H1 (cell line): ENCODE data around the gene SEC24A. TPM values are rescaled to one million over a fixed set of nuclear protein-coding genes. Genes with fewer than 3 reads are reported as not detected.

Experiments
- GABPA ChIP-seq: IDR thresholded peaks from 2 replicates; pipeline ENCODE4 v1.6.1; 2011; ENCODE audit warnings: mild to moderate bottlenecking, low read length, moderate library complexity, borderline replicate concordance; ENCODE audit not compliant: insufficient read depth
- polyA plus RNA-seq, 7 experiments: library from polyadenylated mRNA; depleted of rRNA in 3 of 7; stranded (reverse) in 5 of 7; unstranded in 2 of 7; fragments of >200 nt in 5 of 7; fragments of 200-250 nt in 2 of 7; gene quantifications; 1 replicate in 5 of 7; 2 replicates in 1 of 7; 4 replicates in 1 of 7; pipeline versions ENCODE4 v1.2.1 to v1.2.3, GENCODE V29; 2011 to 2013; ENCODE audit warnings: missing spikeins in 2 of 7, mixed read lengths in 2 of 7
- total RNA-seq: library from RNA; stranded (reverse); fragmentation: NEBNext Ultra II Directional; extraction: Animal tissue kit (Norgen Biotek cat#: 25700); gene quantifications from 2 replicates; pipeline ENCODE4 v1.2.1, GENCODE V29; 2021

The SEC24A gene
- total and polyA plus RNA-seq, 2 of the 8 experiments (the other 6 are each of a cell fraction or from before 2014, with no cell fraction given): 18.8 to 33.7 TPM

DNA sequence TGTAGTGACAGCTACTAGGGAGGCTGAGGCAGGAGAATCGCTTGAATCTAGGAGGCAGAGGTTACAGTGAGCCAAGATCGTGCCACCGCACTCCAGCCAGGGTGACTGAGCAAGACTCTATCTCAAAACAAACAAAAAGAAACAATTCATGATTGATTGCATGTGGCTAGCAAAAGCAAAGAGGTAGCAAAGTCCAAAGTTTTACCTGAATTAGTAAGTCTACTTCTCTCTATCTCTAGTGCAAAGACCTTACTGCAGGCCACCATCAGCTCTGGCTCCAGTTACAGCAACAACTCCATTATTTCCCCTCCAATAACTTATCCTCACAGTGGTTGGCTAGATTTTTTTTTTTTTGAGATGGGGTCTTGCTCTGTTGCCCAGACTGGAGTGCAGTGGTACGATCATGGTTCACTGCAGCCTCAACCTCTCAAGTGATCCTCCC is 9.8 kb upstream of the SEC24A start (continued):
- TF ChIP-seq GABPA: no peak
